HG03196 (cell line): ENCODE data around the gene ADSS2.

Source experiments
- ATAC-seq: cut with Tn5 transposase; IDR thresholded peaks from one replicate; pipeline ENCODE4 v1.9.1; 2021; ENCODE audit not compliant: unreplicated experiment

Gene ADSS2

DNA sequence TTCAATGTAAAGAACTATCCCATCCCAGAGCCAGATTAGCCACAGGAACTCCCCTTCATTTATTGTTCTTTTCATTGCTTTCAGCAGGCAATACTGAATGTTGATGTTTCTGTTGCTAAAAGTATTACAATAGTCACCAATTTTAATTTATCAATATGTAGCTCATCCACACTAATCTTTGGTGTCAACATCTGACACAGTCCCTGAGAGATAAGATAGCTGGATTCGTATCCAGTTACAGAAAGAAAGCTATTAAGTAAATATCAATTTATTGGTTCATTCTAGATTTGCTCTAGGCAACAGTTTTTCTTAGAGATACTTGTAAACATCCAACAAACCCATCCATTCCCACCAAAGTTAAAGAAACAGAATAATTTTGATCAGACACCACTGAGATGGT is 4.7 kb downstream of the ADSS2 start:
- ATAC-seq = no peak

DNA sequence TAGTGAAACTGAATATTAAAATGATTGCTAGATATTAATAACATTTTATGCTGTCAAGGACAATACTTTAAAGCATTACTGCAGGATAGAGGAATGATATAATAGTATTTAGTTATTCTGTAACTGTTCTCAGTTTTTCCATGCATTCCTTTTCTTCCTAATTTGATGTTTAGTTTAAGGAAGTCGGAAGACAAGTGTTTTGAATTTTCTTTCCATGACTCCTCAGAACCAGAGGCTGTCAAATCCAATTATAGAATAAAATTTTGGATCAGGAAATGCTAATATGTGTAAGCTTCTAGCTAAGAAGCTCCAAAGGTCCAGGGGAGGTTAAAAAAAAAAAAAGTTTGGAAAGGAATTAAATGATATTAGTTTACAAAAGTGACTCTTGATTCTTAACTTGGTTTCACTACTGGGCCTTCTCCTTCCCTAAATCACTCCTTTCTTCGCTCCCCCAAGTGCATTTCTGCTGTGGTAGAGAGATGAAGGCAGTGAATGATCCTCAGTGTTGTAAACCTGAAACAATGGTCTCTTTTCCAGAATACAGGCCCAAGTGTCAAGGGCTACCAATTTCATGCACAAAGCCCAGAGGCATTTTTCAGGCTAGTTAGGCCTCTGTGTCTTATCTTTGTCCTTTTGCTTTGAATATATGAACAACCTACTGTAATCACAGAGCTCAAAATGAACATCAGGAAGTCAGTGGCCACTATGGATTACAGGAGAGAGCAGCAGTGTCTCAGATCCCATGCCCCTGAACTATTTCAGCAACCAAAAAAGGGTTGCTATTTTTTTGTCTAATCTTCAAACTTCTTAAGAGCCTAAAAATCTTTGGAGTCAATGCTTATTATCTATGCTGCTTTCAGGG is 6.2 kb downstream of the ADSS2 start:
- no peak for ATAC-seq

DNA sequence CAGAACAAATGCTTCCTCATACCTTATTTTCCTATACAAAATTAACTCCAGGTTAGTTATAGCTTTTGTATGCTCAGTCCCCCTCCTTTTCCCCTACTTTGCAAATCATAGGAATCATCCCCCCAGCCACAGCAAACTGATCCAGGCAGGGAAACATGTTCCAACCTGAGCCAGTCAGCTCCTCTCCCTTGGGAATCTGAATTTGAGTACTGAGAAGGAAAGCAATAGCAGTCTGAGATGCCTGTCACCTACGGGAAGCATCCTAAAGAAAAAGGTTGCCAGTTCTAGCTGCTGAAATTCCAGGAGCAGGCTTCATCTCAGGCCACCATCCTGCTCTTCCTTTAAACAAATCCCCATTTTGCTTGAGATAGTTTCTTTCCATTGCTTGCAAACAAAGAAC is 6.9 kb downstream of the ADSS2 start:
- ATAC-seq = no peak

DNA sequence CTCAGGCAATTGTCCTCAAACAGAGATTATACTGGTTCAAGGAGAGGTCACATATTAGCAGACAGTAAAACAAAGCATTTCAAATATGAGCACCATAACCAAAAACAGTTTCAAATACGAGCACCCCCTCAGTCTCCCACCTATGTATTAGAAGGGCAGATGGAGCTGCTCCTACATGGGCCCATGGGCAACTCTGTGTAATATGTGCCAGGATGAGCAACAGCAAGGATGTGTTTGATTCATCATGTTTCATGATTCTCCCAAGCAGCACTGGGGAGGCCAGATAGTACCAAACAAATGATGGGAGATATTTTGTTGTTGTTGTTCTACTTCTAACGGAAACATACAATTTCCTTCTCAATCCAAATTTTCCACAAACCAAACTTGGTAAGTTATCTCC is 8.9 kb downstream of the ADSS2 start:
- no peak for ATAC-seq

DNA sequence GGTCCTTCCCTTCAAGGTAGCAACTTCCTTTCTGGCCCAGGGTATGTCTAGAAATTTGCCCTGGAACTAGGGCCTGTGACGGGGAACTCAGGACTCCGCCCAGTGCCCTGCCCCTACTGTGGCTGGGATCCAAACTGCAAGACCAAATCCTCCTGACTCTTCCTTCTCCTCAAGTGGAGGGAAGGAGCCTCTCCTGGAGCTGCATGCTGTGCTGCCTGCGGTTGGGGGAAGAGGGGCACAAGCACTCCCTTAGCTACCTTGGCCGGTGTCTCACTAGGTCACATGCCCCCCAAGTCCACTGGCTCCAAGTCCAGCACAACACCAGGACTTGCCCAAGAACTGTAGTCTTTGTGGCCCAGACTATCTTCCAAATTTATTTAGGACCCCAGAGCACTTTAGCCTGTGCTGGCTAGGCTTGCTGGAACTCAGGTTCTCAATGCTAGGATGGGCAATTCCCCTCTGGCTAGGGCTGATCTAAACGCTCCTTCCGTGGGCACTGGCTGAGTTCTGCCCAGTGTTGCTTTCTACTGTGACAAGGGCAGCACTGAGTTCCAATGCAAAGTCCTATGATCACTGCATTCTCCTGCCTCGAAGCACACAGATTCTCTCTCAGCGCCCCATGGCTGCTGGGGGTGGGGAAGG is 12.2 kb downstream of the ADSS2 start:
- no peak for ATAC-seq

DNA sequence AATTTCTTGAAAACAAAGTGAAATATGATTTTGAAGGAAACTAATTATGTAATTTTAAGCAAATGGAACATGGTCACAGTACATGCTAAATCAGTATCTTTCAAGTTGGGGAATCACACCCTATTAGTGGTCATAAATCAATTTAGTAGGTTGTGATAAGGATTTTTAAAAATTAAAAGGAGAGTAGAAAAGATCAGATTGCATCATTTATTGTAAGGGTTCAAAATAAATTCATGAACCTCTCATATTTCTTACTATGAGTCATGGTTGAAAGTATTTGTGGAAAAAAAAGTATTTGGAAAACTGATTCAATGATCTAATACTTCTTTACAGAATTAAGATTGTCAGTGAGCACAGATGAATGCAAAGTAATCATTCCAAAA is 14.6 kb downstream of the ADSS2 start:
- no peak for ATAC-seq

DNA sequence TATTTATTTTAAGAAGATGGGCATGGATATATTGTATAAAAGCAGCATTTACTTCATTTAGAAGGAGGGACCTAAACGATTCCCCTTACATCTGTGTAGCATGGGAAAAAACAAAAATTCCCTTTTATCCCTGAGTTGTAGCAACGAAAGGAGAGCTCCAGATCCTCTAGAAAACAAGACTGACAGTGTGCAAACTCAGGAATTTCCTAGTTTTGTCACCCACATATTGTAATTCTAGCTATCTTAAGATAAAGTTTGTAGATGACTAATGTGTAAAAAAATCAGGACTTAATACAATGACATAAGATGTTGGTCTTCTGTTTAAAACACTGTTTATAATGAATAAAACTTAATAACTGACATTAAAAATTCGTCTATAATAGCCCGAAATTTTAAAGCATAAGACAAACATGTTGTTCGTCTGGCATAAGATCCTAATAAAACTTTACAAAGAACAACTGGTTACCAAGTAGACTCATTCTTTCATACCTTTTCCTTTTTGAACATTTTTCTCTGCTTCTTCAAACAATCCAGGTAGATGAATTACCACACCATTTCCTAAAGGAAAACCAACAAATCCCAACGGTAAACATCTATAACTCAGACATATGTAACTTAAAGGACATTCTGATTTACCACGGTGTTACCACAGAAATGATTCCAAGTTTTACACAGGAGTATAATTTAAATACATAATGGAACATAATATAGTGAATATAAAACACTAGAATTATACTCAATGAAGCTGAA is 15.2 kb downstream of the ADSS2 start:
- ATAC-seq = no peak

DNA sequence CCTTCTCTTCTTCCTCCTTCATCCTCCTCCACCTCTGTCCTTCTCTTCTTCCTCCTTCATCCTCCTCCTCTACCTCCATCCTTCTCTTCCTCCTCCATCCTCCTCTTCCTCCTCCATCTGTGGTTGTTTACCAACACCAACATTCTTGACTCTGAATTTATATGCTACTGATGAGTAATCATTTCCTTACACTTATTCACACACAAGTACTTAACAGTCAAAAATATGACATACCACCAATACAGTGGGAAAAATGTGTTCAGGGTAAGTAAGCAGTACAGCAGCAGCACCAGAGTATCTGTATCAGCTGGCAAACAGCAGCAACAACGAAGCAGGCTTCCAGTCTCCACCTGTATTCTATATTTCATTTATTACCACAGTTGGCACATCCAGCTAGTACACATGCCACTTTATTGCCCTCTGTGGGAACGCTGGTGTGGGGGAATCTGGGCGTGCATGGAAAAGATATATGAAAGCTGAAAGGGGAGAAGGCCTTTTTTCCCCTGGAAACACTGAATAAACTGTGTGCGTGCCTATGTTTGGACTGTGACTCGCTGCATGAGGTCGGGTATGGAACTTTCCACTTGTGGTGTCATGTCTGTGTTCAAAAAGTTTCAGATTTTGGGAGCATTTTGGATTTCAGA is 16.0 kb downstream of the ADSS2 start:
- ATAC-seq = no peak

DNA sequence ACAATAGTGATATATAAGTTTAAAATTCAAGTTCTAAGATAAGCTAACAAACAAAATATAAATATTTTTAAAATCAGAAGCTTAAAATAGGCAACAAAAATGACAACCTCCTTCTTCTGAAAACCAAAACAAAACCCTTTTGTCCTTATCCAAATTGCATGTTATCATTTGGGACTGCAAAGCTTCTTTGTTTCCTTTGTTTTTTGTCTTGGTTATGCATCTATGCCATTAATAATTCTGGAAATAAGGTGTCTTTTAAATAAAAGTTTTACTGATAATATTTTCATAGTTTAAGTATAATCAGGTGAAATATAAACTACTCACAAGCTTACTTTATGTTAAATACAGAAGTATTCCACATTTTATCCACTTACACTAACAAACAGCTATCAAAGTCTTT is 20.5 kb downstream of the ADSS2 start:
- no peak for ATAC-seq

DNA sequence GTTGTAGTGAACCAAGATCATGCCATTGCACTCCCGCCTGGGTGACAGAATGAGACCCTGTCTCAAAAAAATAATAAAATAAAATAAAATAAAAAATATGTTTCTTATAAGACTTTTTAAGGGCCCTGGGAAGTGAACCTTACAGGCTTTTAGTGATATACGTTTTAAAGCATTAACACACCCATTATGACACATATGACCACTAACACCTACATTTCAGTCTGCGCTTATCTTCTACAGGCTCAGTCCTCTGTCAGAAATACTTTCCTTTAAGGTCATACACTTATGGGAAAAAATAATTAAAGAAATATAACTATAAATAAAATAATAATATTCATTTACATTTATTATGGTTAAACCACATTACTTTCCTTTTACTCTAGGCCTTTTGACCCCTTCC is 21.9 kb downstream of the ADSS2 start:
- no peak for ATAC-seq

DNA sequence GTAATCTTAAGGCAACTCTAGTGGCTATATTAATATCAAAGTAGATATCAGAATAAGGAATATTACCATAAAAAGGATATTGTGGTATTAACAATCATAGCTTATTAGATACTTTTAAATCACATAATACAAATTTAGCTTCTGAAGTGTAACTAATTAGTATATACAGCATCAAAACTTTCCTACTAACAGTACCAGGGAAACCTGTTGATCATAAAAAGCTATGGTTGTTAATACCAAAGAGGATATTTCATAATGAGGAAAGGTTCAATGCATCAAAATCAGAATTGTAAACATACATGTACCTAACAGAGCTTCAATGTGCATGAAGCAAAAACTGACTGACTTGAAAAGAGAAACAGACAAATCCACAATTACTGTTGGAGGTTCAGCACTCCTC is 24.1 kb downstream of the ADSS2 start:
- ATAC-seq = no peak

DNA sequence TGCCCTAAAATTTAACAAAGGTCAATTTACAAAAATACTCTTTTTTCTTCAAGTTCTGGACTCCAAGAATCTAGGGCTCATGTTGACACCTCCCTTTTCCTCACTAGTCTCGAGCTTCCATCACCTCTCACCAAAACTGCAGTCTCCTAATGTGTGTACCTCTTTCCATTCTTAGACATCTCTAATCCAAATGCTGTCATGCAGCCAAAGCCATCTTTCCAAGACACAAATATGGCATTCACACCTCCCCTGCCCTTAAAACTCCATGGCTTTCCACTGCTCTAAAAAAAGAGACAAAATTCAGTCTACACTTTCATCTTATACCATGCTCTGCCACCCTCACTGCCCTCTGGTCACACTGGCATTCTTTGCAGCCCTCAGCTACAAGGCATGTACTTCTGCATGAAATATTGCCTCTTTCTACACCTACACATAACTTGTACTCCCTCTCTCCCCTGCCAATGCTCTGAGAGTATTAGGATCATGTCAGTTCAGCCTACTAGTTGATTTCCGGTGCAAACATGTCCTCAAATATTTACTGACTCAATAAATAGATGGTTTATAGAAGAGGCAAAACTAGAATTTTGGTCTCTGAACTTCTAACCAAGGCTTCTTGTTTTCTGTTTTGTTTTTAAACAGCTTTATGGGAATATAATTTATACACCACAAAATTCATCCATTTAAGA is 26.9 kb downstream of the ADSS2 start:
- no peak for ATAC-seq

DNA sequence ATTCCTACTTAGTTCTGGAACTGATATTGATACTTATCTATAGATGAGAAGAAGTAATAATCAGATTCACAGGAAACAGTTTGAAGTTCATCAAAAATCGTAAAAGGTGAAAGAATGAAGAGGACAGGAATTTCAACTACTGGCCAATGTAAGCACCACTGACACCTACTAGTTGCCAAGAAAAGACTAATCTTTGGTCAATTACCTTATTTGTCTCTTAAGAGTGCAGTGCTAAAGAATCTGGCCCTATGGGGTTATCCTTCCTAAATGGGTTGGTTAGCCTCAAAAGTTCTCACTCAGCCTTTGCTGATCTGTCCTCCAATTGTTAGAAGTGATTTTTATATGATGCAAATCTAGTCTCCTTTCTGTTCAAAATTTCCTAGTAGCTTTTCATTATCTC is 29.5 kb downstream of the ADSS2 start:
- no peak for ATAC-seq

DNA sequence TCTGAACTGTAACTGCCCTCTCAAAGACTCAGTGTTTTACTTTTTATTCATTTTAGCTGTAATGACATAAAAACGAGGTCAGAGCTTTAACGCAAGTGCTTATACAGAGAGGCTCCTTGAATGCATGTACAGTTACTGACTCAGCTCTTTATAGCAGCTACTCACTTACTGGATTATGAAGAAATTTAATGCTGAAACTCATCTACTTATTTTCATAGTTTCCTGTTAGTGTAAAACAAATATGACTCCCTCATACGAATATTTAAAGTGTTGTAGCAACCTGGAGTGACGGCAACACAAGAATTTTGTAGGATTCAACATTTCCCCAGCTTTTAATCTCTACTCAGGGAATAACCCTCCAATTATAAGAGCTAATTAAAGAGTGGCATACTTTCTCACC is 32.7 kb downstream of the ADSS2 start:
- no peak for ATAC-seq

DNA sequence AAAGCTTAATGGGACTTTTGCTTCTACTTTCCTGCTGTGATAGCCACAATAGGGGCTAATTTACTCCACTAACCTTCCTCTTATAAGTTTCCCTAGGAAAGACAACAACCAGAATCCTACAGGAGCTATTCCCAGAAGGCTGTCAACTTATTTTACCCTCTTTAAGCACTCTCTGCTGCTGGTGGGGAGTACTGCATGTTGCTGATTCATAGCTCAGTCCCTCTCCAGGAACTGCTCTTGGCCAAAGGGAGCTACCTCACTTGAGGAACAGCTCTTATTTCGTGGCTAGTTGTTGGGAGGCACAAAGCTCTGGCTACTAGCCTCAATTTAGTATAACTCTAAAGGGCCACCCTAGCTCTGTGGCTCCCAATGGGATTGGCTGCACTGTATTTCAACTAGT is 37.2 kb downstream of the ADSS2 start:
- ATAC-seq = no peak

DNA sequence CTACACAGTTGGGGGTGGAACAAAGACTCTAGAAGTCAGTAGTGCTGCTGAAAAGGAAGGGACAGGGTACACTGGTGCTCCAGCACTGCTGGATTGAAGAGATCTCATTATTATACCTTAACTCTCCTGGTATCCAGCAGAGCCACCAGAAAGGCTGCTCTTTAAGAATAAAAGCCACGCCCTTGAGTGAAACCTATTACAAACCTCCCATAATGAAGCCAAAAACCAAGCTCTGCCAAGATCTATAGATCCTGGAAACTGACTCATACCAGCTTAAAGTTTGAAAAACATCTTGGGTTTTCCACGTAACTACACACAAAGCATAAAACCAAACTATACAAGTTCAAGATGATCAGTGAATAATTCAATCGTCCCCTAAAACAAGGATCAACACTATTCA is 38.0 kb downstream of the ADSS2 start:
- ATAC-seq = no peak

DNA sequence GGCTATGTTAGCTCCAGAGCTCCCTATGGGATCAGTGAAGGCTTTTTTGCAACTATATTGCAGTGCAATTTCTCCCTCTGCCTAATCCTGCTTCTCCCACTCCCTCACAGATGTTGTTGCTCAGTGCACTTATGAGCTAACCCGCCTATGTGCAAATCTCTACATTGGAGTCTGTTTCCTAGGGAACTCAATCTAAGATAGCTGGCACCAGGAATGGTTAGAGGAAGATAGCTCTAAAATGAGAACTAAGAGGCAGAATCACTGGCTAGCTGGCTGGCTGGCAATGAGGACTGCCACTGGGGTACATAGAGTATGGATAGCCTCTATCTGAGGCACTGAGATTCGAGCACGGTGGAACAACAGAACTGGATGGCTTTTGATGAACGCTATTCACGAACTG is 39.5 kb downstream of the ADSS2 start:
- no peak for ATAC-seq

DNA sequence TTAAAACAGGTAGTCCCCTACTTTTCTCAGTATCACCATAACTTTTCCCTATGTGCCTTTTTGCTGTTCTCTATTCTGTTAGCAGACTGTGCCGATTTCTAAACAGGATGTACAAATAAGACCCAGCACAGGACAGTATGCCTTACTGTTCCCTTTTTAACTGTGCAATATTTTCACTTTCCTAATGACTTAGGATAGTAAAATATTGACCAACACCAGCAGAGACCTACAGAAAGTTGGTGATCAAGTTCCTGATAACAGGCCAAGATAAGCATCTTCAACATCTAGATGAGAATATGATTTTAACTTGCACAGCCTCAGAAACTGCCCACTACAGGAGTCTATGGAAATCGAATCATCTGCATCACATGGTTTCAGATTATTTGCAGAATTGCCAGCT is 42.0 kb downstream of the ADSS2 start:
- ATAC-seq = peak; percentile 94

DNA sequence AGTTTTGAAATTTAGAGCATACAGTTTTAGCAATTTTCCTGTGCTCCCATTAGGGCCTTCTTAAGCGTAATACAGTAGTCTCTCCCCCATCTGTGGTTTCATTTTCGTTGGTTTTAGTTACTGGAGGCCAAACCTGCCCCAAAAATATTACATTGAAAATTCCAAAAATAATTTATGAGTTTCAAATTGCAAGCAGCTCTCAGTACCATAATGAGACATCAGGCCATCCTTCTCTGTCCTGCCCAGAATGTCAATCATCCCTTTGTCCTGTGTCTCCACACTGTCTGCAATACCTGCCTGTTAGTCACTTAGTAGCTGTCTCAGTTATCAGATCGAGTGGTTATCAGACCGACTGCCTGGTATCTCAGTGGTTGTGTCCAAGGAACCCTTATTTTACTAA is 45.4 kb downstream of the ADSS2 start:
- ATAC-seq = peak; percentile 75

DNA sequence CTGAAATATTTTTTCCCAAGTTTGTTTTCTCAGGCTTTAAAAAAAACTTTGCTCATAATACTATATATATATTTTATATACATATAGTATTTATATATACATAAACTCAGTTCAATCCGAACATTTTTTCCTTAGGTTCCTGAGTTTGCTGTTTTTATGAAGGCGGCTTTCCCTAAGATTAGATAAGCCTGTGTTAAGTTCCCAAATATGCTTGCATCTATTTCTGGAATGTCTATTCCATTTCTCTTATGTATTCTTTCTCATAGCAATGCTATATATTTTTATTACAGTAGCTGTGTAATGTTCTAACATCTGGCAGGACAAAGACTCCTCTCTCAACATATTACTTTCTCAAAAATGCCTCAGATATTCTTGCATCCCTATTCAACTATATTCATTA is 45.9 kb downstream of the ADSS2 start:
- no peak for ATAC-seq

DNA sequence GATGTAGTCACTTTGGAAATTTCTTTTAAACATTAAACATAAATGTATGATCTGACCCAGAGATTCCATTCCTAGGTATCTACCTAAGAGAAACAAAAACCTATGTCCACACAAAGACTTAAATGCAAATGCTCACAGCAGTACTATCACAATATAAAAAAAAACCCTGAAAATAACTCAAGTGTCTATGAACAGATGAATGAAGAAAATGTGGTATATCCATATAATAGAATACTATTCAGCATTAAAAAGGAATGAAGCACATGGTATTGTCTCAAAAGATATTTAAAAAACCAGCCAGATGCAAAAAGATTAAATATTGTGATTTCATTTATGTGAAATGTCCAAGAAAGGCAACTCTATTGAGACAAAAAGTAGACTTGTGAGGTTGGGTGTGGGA is 48.3 kb downstream of the ADSS2 start:
- ATAC-seq = no peak
